OCI-LY7 (cell line): ENCODE data around the gene UTP20. TPM values are rescaled to one million over a fixed set of nuclear protein-coding genes. Genes with fewer than 3 reads are reported as not detected.

Experiments used
- BruUV-seq: library from RNA; stranded (reverse); fragments of 400-500 nt; replicated peaks from 2 replicates; lab custom pipeline; 2021; lab: Mats Ljungman, UMichigan
- CTCF ChIA-PET: fragments of 300-600 bp; sonication (Branson Sonifier 250); formaldehyde crosslinking; loops from one replicate; lab custom pipeline; 2022; ENCODE audit warnings: antibody characterized with exemption; ENCODE audit not compliant: unreplicated experiment; lab: Charles Lee
- POLR2A ChIA-PET: fragments of 300-600 bp; sonication (Branson Sonifier 250); formaldehyde crosslinking; loops from one replicate; lab custom pipeline; 2022; ENCODE audit warnings: antibody characterized with exemption; lab: Charles Lee
- DNase-seq: peaks from one replicate; pipeline ENCODE4 v3.0.0-alpha.2; 2015; ENCODE audit warnings: low spot score
- H2AFZ ChIP-seq: fragments of 200-600 bp; sonication (generic), shearing (Covaris generic); 2 replicates; pipeline ENCODE4 v1.6.1; 2014; ENCODE audit warnings: mild to moderate bottlenecking, antibody characterized with exemption, low read length, moderate library complexity
- H3K27ac ChIP-seq: fragments of 200-600 bp; sonication (generic); 2 replicates; pipeline ENCODE4 v1.5.1; 2014; ENCODE audit warnings: mixed run types, low read depth, mild to moderate bottlenecking, moderate library complexity, low read length, inconsistent platforms; ENCODE audit not compliant: poor library complexity, severe bottlenecking
- H3K36me3 ChIP-seq: fragments of 200-600 bp; sonication (generic); 2 replicates; pipeline ENCODE4 v1.6.1; 2014; ENCODE audit warnings: mild to moderate bottlenecking, antibody characterized with exemption, low read length, moderate library complexity, mixed read lengths; ENCODE audit not compliant: insufficient read depth
- H3K4me1 ChIP-seq: fragments of 200-600 bp; sonication (generic); 2 replicates; pipeline ENCODE4 v1.5.1; 2014; ENCODE audit warnings: mild to moderate bottlenecking, low read length; ENCODE audit not compliant: insufficient read depth, poor library complexity, severe bottlenecking
- H3K4me2 ChIP-seq: fragments of 200-600 bp; sonication (generic); 2 replicates; pipeline ENCODE4 v1.6.1; 2014; ENCODE audit warnings: mild to moderate bottlenecking, low read length
- H3K4me3 ChIP-seq: fragments of 200-600 bp; sonication (generic); 2 replicates; pipeline ENCODE4 v1.5.1; 2014; ENCODE audit warnings: mild to moderate bottlenecking, low read depth, low read length; ENCODE audit not compliant: poor library complexity, severe bottlenecking
- H3K79me2 ChIP-seq: fragments of 200-600 bp; sonication (generic); 2 replicates; pipeline ENCODE4 v1.6.1; 2016; ENCODE audit warnings: low read depth, mild to moderate bottlenecking, low read length, moderate library complexity, mixed read lengths; ENCODE audit not compliant: insufficient read depth
- H3K9me2 ChIP-seq: fragments of 200-600 bp; sonication (generic); 2 replicates; pipeline ENCODE4 v1.6.1; 2016; ENCODE audit warnings: mild to moderate bottlenecking, low read length, mixed read lengths; ENCODE audit not compliant: insufficient read depth
- H3K9me3 ChIP-seq: fragments of 200-600 bp; sonication (generic); 2 replicates; pipeline ENCODE4 v1.6.1; 2014; ENCODE audit warnings: mild to moderate bottlenecking, mixed run types, low read length, mixed read lengths
- H4K20me1 ChIP-seq: fragments of 200-600 bp; sonication (generic); 2 replicates; pipeline ENCODE4 v1.6.1; 2014; ENCODE audit warnings: mild to moderate bottlenecking, antibody characterized with exemption, low read length, moderate library complexity, mixed read lengths; ENCODE audit not compliant: insufficient read depth
- EZH2phosphoT487 ChIP-seq: fragments of 200-600 bp; sonication (generic); IDR thresholded peaks from 2 replicates; pipeline ENCODE4 v1.6.1; 2018; ENCODE audit warnings: low read depth, borderline replicate concordance, mild to moderate bottlenecking, mixed run types, antibody characterized with exemption, low read length, moderate library complexity, mixed read lengths
- intact Hi-C: fragments of 100-400 bp; cut with micrococcal nuclease; formaldehyde crosslinking; loops from one replicate; pipeline ENCODE4 v1.10.0; 2022; ENCODE audit not compliant: unreplicated experiment
- total RNA-seq, 2 experiments: library from RNA; depleted of rRNA in 1 of 2; stranded (reverse); fragments of >200 nt in 1 of 2; shearing (Covaris generic) in 1 of 2; gene quantifications; 2 replicates each; pipeline ENCODE4 v1.2.3, GENCODE V29; 2014 to 2022
- TF ChIP-seq, protein P1 (sequence below): fragments of 200-600 bp; sonication (generic); conservative IDR thresholded peaks from 2 replicates; pipeline ENCODE4 v1.5.1; 2014; ENCODE audit warnings: mild to moderate bottlenecking, antibody characterized with exemption, low read length, moderate library complexity, mixed read lengths

The UTP20 gene
- total RNA-seq, 2 experiments from 2014 or later: 15.7 to 21.4 TPM

DNA sequence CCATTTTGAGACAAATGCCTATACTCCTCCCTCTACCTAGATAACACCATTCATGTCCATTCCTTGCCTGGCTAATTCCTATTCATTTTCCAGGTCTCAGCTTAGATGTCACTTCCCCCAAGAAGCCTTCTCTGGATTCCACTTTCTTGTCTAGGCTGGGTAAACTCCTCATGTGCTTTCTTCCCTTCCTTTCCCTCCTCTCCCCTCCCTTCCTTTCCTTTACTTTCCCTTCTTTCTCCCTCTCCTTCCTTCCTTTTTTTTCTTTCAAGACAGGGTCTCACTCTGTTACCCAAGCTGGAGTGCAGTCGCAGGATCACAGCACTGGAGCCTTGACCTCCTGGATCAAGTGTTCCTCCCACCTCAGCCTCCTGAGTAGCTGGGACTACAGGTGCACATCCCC, 3.5 kb upstream of the UTP20 start:
- no peak overlapping the region for H3K27ac ChIP-seq
- H3K9me3 ChIP-seq: no peaks in the 10 kb centered on the region
- H3K4me3 ChIP-seq: no peak overlapping the region
- no peak for TF ChIP-seq EZH2phosphoT487
- TF ChIP-seq, protein P1, sequence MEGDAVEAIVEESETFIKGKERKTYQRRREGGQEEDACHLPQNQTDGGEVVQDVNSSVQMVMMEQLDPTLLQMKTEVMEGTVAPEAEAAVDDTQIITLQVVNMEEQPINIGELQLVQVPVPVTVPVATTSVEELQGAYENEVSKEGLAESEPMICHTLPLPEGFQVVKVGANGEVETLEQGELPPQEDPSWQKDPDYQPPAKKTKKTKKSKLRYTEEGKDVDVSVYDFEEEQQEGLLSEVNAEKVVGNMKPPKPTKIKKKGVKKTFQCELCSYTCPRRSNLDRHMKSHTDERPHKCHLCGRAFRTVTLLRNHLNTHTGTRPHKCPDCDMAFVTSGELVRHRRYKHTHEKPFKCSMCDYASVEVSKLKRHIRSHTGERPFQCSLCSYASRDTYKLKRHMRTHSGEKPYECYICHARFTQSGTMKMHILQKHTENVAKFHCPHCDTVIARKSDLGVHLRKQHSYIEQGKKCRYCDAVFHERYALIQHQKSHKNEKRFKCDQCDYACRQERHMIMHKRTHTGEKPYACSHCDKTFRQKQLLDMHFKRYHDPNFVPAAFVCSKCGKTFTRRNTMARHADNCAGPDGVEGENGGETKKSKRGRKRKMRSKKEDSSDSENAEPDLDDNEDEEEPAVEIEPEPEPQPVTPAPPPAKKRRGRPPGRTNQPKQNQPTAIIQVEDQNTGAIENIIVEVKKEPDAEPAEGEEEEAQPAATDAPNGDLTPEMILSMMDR: no peak
- CTCF ChIA-PET: no interaction called here
- H3K36me3 ChIP-seq: no peaks in the 10 kb centered on the region
- H4K20me1 ChIP-seq: no peaks in the 10 kb centered on the region
- no TSS peak for BruUV-seq
- no peak overlapping the region for H2AFZ ChIP-seq
- peaks cover 4% of the 10 kb centered on the region for H3K4me1 ChIP-seq
- POLR2A ChIA-PET: no interaction called here
- DNase-seq: no peak
- intact Hi-C loops: no loop called here
- no peak overlapping the region for H3K4me2 ChIP-seq
- peaks cover 15% of the 10 kb centered on the region for H3K79me2 ChIP-seq
- H3K9me2 ChIP-seq: no peaks in the 10 kb centered on the region

DNA sequence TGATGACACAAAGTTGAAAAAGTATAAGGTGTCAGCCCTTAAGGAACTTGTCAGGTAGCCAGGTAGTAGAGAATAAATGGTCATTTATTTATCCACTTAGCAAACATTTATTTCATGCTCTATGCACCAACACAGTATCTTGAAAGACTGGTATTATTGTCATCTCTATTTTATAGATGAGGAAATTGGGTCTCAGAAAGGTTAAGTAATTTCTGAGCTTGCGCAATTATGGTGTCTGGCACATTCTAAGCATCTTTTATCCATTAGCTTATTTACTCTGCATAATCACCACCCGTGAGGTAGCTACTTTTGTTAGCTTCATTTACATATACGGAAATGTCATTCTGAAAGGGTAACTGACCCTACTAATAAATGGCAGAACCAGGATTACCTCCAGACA, 2.5 kb upstream of the UTP20 start:
- no peak overlapping the region for H3K27ac ChIP-seq
- peaks cover 8% of the 10 kb centered on the region; the same call in 1 of the 2 replicates for H3K36me3 ChIP-seq
- no peak overlapping the region for H3K4me2 ChIP-seq
- BruUV-seq: no TSS peak
- peaks cover 4% of the 10 kb centered on the region for H3K4me1 ChIP-seq
- no peak overlapping the region for H3K4me3 ChIP-seq
- TF ChIP-seq, protein P1: no peak
- no peak for TF ChIP-seq EZH2phosphoT487
- ChIA-PET CTCF (no interaction called here), POLR2A (interaction anchor here (0.6 kb wide), 1 partner anchor 38 kb away, joined by 3 read pairs; no protein-coding TSS in a partner anchor)
- intact Hi-C loops: no loop called here
- no peaks in the 10 kb centered on the region for H4K20me1 ChIP-seq
- H3K79me2 ChIP-seq: peaks cover 16% of the 10 kb centered on the region
- no peak for DNase-seq
- no peaks in the 10 kb centered on the region for H3K9me2 ChIP-seq
- H3K9me3 ChIP-seq: no peaks in the 10 kb centered on the region
- no peak overlapping the region for H2AFZ ChIP-seq

DNA sequence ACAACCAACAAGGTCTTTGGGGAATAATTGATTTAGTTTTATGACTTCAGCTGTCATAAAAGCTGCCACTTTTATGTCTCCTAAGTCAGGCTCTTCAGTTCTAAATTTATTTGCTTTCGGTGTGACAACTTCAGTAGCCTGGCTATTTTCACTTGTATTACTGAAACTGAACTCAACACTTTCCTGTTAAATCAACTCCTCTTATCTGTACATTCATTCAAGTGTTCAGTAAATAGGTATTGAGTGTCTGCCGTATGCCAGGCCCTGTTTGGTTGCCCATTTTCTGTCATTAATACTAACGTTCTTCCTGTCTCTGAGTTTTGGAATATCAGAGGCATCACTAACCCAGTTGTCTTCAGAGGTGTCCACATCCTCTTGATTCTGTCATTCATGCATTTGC, 7.5 kb downstream of the UTP20 start:
- Histone ChIP-seq H3K9me2 (no peaks in the 10 kb centered on the region), H3K4me1 (no peaks in the 10 kb centered on the region), H3K4me3 (no peak overlapping the region), H3K79me2 (peaks cover 9% of the 10 kb centered on the region; the same call in 1 of the 2 replicates), H4K20me1 (no peaks in the 10 kb centered on the region), H2AFZ (no peak overlapping the region), H3K4me2 (no peak overlapping the region), H3K27ac (no peak overlapping the region), H3K36me3 (peaks cover 95% of the 10 kb centered on the region), H3K9me3 (no peaks in the 10 kb centered on the region)
- intact Hi-C loops: no loop called here
- TF ChIP-seq, protein P1: no peak
- no peak for TF ChIP-seq EZH2phosphoT487
- ChIA-PET CTCF (no interaction called here), POLR2A (no interaction called here)
- BruUV-seq: no TSS peak
- no peak for DNase-seq
